GM12878 (cell line): ENCODE data around the gene MTX1. TPM values are rescaled to one million over a fixed set of nuclear protein-coding genes. Genes with fewer than 3 reads are reported as not detected.

Experiments
- ATAC-seq: fragments of 200-7000 bp; cut with Tn5 transposase; 3 replicates; pipeline ENCODE4 v1.9.1; 2020; ENCODE audit warnings: mild to moderate bottlenecking, moderate library complexity
- BruUV-seq: library from RNA; stranded (reverse); fragments of 400-500 nt; replicated peaks from 2 replicates; lab custom pipeline; 2021; lab: Mats Ljungman, UMichigan
- CTCF ChIA-PET: fragments of 300-600 bp; sonication (Branson Sonifier 250); formaldehyde crosslinking; extraction: SDS; loops from one replicate; lab custom pipeline; 2021; ENCODE audit warnings: inconsistent platforms; lab: Yijun Ruan, JAX
- POLR2A ChIA-PET: fragments of 350-600 bp; formaldehyde crosslinking; extraction: SDS; loops from one replicate; lab custom pipeline; 2021; ENCODE audit warnings: inconsistent platforms; lab: Charles Lee
- RAD21 ChIA-PET: fragments of 300-600 bp; sonication (Branson Sonifier 250); formaldehyde crosslinking; loops from one replicate; lab custom pipeline; 2023; ENCODE audit warnings: antibody characterized with exemption; ENCODE audit not compliant: unreplicated experiment; lab: Charles Lee
- SMC1A ChIA-PET: fragments of 300-600 bp; sonication (Branson Sonifier 250); formaldehyde crosslinking; loops from one replicate; lab custom pipeline; 2023; ENCODE audit not compliant: unreplicated experiment, uncharacterized antibody; lab: Charles Lee
- DNase-seq: peaks from one replicate; pipeline ENCODE4 v3.0.0-alpha.2; 2011; ENCODE audit warnings: low read depth, low spot score
- FAIRE-seq: peaks from 3 replicates; lab custom pipeline; 2011; peaks lifted over from hg19 to GRCh38; lab: Jason Lieb, UNC
- H2AFZ ChIP-seq: 2 replicates; pipeline ENCODE4 v1.6.0; 2011; ENCODE audit warnings: low read depth, low read length, control low read depth; ENCODE audit not compliant: control insufficient read depth
- H3K27ac ChIP-seq: 2 replicates; pipeline ENCODE4 v1.5.1; 2011; ENCODE audit warnings: control low read depth; ENCODE audit not compliant: control insufficient read depth, insufficient read depth
- H3K27me3 ChIP-seq, 2 experiments: replicated peaks in 1 of 2; 2 replicates each; pipeline versions ENCODE4 v1.6.0 to v1.6.1; 2011; ENCODE audit warnings: low read length in 1 of 2; ENCODE audit not compliant: control insufficient read depth in 2 of 2, insufficient read depth in 2 of 2
- H3K36me3 ChIP-seq, 2 experiments: 2 replicates each; pipeline ENCODE4 v1.5.1; 2011; ENCODE audit warnings: low read length in 1 of 2; ENCODE audit not compliant: control insufficient read depth in 2 of 2, insufficient read depth in 2 of 2
- H3K4me1 ChIP-seq: 2 replicates; pipeline ENCODE4 v1.6.1; 2011; ENCODE audit warnings: mild to moderate bottlenecking, low read length, moderate library complexity, mixed read lengths; ENCODE audit not compliant: control insufficient read depth, insufficient read depth
- H3K4me2 ChIP-seq: 2 replicates; pipeline ENCODE4 v1.6.0; 2011; ENCODE audit warnings: control low read depth; ENCODE audit not compliant: control insufficient read depth, insufficient read depth
- H3K4me3 ChIP-seq: fragments of 200-600 bp; sonication (generic); 2 replicates; pipeline ENCODE4 v1.5.1; 2016
- H3K79me2 ChIP-seq: 2 replicates; pipeline ENCODE4 v1.6.0; 2011; ENCODE audit warnings: low read length; ENCODE audit not compliant: control insufficient read depth, insufficient read depth
- H3K9ac ChIP-seq: 2 replicates; pipeline ENCODE4 v1.8.0; 2011; ENCODE audit warnings: low read length, control low read depth, mixed read lengths; ENCODE audit not compliant: control insufficient read depth, insufficient read depth
- H3K9me3 ChIP-seq: replicated peaks from 3 replicates; pipeline ENCODE4 v1.5.1; 2011; ENCODE audit warnings: mild to moderate bottlenecking, low read length; ENCODE audit not compliant: control insufficient read depth, insufficient read depth
- H4K20me1 ChIP-seq: 2 replicates; pipeline ENCODE4 v1.6.0; 2011; ENCODE audit not compliant: control insufficient read depth, insufficient read depth
- EED ChIP-seq: sonication (generic); IDR thresholded peaks from 2 replicates; pipeline ENCODE4 v1.6.1; 2016; ENCODE audit warnings: antibody characterized with exemption, low read depth
- IRF4 ChIP-seq: IDR thresholded peaks from 2 replicates; pipeline ENCODE4 v1.6.1; 2011; ENCODE audit warnings: low read depth, low read length
- MLLT1 ChIP-seq: fragments of 450-650 bp; IDR thresholded peaks from 2 replicates; pipeline ENCODE4 v1.6.1; 2016; ENCODE audit warnings: mild to moderate bottlenecking
- NRF1 ChIP-seq: conservative IDR thresholded peaks from 2 replicates; pipeline ENCODE4 v1.6.1; 2011; ENCODE audit warnings: mild to moderate bottlenecking, low read depth, low read length, improper control_type of control experiment
- RB1 ChIP-seq: fragments of 450-650 bp; formaldehyde crosslinking; IDR thresholded peaks from 2 replicates; pipeline ENCODE4 v1.6.1; 2017; ENCODE audit warnings: mild to moderate bottlenecking, borderline replicate concordance
- RFX5 ChIP-seq: IDR thresholded peaks from 2 replicates; pipeline ENCODE4 v1.6.1; 2011; ENCODE audit warnings: low read depth, low read length, improper control_type of control experiment
- TAF1 ChIP-seq: IDR thresholded peaks from 2 replicates; pipeline ENCODE4 v1.6.1; 2011; ENCODE audit warnings: mild to moderate bottlenecking, low read depth, low read length, borderline replicate concordance
- USF2 ChIP-seq: IDR thresholded peaks from 2 replicates; pipeline ENCODE4 v1.6.1; 2011; ENCODE audit warnings: low read depth, low read length, improper control_type of control experiment, borderline replicate concordance
- ZBTB40 ChIP-seq: fragments of 450-650 bp; IDR thresholded peaks from 2 replicates; pipeline ENCODE4 v1.6.1; 2016; ENCODE audit warnings: mild to moderate bottlenecking, moderate library complexity, borderline replicate concordance
- ZNF274 ChIP-seq: IDR thresholded peaks from one replicate; pipeline ENCODE4 v1.8.0; 2011; ENCODE audit not compliant: insufficient read length, insufficient read depth
- WGBS: methylation state at CpG from one replicate; pipeline ENCODE4 v1.1.6; 2016; ENCODE audit warnings: low lambda C conversion rate; ENCODE audit not compliant: insufficient replicate concordance, insufficient coverage; ENCODE audit errors: missing lambda C conversion rate; 5-methylcytosine and 5-hydroxymethylcytosine counted together
- in situ Hi-C: fragments of 300-500 bp; cut with MboI; formaldehyde crosslinking; loops from 9 replicates; pipeline ENCODE4 v1.14.3; 2018; ENCODE audit warnings: mixed read lengths
- intact Hi-C: fragments of 100-400 bp; cut with micrococcal nuclease; formaldehyde crosslinking; loops from one replicate; pipeline ENCODE4 v1.14.2; 2022; ENCODE audit not compliant: unreplicated experiment
- polyA plus RNA-seq, 11 experiments: library from polyadenylated mRNA; depleted of rRNA in 4 of 11; unstranded in 6 of 11; stranded (reverse) in 5 of 11; fragments of >200 nt; fragmentation: Nextera tagmentation in 4 of 11; fragmentation: Illumina TruSeq in 1 of 11; extraction: Ambion mirVana in 4 of 11; extraction: Trizol in 1 of 11; gene quantifications; 1 replicate in 1 of 11; 2 replicates in 10 of 11; pipeline versions ENCODE4 v1.2.1 to v1.2.3, GENCODE V29; 2011 to 2016; ENCODE audit warnings: inconsistent platforms in 2 of 11, missing spikeins in 2 of 11, low read depth in 1 of 11
- total RNA-seq, 4 experiments: library from RNA; depleted of rRNA in 3 of 4; stranded (reverse); fragments of >200 nt in 3 of 4; fragmentation: Illumina TruSeq in 1 of 4; extraction: Trizol in 1 of 4; gene quantifications; 2 replicates each; pipeline versions ENCODE4 v1.2.1 to v1.2.3, GENCODE V29; 2013 to 2021
- TF ChIP-seq, protein P1 (sequence below): fragments of 450-650 bp; IDR thresholded peaks from 2 replicates; pipeline ENCODE4 v1.6.1; 2018; ENCODE audit warnings: mild to moderate bottlenecking, low read depth, moderate library complexity; ENCODE audit not compliant: partially characterized antibody
- TF ChIP-seq, protein P2 (sequence below): IDR thresholded peaks from 2 replicates; pipeline ENCODE4 v1.6.1; 2012; ENCODE audit warnings: low read depth, low read length, improper control_type of control experiment

Gene MTX1
- total and polyA plus RNA-seq, 10 of the 15 experiments (the other 5 are each of a cell fraction or from before 2014, with no cell fraction given): 15.8 to 92.0 (median 49.1) TPM

DNA sequence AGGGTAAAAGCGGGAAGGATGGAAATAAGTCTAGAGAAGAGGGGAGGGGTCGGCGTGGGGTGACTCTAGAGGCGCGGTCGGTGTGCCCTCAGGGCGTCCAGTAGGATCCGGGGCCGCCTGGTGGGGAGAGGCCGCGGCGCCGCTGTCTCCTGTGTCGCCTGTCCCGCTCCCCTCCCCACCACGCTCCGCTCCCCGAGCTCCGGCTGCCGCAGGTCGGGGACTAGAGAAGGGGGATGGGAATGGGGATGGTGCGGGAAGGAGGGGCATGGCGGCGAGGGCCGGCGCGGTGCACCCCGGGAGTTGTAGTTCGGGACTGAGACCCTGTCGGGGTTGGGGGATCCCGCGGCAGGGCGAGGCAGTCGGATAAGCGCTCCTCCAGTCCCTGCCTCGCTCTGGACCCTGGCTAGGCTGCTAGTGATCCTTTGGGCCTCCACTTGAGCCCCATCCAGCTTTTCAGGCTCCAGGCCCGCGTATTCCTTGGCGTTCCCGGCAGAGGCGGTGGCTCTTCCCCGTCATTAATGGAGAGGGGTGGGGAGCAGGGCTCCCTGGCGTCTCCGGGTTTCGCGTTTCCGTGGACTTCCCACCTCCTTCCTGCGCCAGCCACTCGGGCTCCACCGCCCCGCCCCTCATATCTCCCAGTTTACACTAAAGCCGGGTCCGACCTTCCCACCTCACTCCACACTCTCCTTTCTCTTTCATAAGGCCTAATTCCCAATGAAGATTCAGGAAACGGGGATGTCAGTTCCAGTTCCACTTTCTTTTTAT is 46.9 kb downstream of the MTX1 start, which contains the start of gene ENTREP3:
TSS of gene ENTREP3 (minus strand) at position 241 of the 765 bp plus-strand sequence. CDS start 606 bp downstream, outside the sequence.
- peaks cover 9% of the 10 kb centered on the region for H3K79me2 ChIP-seq
- no peaks in the 10 kb centered on the region for H3K27me3 ChIP-seq
- ChIA-PET POLR2A (interaction anchor here (0.8 to 1.4 kb wide), 3 partner anchors 10 to 81 kb away, joined by 5 to 6 read pairs (median 5); a partner anchor contains a TSS), RAD21 (no interaction called here), CTCF (interaction anchor here (1.0 to 9.6 kb wide), 3 partner anchors 12 to 69 kb away, joined by 3 to 225 read pairs (median 4); partner anchors contain the start of genes FDPS and RUSC1), SMC1A (interaction anchor here (1.2 kb wide), 1 partner anchor 52 kb away, joined by 5 read pairs; no protein-coding TSS in a partner anchor)
- BruUV-seq: no TSS peak
- peak within 1 kb of the TSS; percentile 82 for H2AFZ ChIP-seq
- 25% methylated on average over 40 of the region's 54 CpGs for WGBS
- intact Hi-C loops (no loop called here), in situ Hi-C loops (loop anchor here (5.0 kb wide), 1 partner anchor 337 kb away; no protein-coding TSS in a partner anchor)
- DNase-seq (no peak), ATAC-seq (peak; percentile 83), FAIRE-seq (peak; percentile 59)
- H4K20me1 ChIP-seq: no peaks in the 10 kb centered on the region
- peak within 1 kb of the TSS; percentile 59 for H3K27ac ChIP-seq
- peaks cover 13% of the 10 kb centered on the region for H3K4me1 ChIP-seq
- H3K4me3 ChIP-seq: peak within 1 kb of the TSS; percentile 92
- H3K36me3 ChIP-seq: peaks cover 4% of the 10 kb centered on the region in 2 experiments; a peak in 2 of 4 replicates
- H3K9me3 ChIP-seq: no peaks in the 10 kb centered on the region
- peak within 1 kb of the TSS; percentile 97 for H3K4me2 ChIP-seq
- peak within 1 kb of the TSS; percentile 62 for H3K9ac ChIP-seq
- TF ChIP-seq NRF1: no peak
- TF ChIP-seq, protein P1, sequence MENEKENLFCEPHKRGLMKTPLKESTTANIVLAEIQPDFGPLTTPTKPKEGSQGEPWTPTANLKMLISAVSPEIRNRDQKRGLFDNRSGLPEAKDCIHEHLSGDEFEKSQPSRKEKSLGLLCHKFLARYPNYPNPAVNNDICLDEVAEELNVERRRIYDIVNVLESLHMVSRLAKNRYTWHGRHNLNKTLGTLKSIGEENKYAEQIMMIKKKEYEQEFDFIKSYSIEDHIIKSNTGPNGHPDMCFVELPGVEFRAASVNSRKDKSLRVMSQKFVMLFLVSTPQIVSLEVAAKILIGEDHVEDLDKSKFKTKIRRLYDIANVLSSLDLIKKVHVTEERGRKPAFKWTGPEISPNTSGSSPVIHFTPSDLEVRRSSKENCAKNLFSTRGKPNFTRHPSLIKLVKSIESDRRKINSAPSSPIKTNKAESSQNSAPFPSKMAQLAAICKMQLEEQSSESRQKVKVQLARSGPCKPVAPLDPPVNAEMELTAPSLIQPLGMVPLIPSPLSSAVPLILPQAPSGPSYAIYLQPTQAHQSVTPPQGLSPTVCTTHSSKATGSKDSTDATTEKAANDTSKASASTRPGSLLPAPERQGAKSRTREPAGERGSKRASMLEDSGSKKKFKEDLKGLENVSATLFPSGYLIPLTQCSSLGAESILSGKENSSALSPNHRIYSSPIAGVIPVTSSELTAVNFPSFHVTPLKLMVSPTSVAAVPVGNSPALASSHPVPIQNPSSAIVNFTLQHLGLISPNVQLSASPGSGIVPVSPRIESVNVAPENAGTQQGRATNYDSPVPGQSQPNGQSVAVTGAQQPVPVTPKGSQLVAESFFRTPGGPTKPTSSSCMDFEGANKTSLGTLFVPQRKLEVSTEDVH: no peak
- no peak for TF ChIP-seq ZNF274
- no peak for TF ChIP-seq RFX5
- TF ChIP-seq EED: 0 out of 2 replicates have a peak, but pooled peaks have one; percentile 13
- peak; percentile 62; the same call in 1 of the 2 replicates for TF ChIP-seq TAF1
- no peak for TF ChIP-seq MLLT1
- TF ChIP-seq, protein P2, sequence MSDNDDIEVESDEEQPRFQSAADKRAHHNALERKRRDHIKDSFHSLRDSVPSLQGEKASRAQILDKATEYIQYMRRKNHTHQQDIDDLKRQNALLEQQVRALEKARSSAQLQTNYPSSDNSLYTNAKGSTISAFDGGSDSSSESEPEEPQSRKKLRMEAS: peak; percentile 59
- no peak for TF ChIP-seq ZBTB40
- TF ChIP-seq USF2: no peak
- 0 out of 2 replicates have a peak, but pooled peaks have one; percentile 15 for TF ChIP-seq RB1
- no peak for TF ChIP-seq IRF4
